Ishikawa (cell line): Measurements from ENCODE around the gene TSPAN4.

Experiments
- CEBPB ChIP-seq: IDR thresholded peaks from 2 replicates; pipeline ENCODE4 v1.6.1; 2012
- CREB1 ChIP-seq: IDR thresholded peaks from 2 replicates; pipeline ENCODE4 v1.6.1; 2012; ENCODE audit warnings: low read depth
- EGR1 ChIP-seq: IDR thresholded peaks from 2 replicates; pipeline ENCODE4 v1.6.1; 2012
- EP300 ChIP-seq: IDR thresholded peaks from 2 replicates; pipeline ENCODE4 v1.6.1; 2012; ENCODE audit warnings: borderline replicate concordance
- FOXM1 ChIP-seq: IDR thresholded peaks from 2 replicates; pipeline ENCODE4 v1.6.1; 2012; ENCODE audit warnings: low read depth, borderline replicate concordance
- MAX ChIP-seq: IDR thresholded peaks from 2 replicates; pipeline ENCODE4 v1.6.1; 2012
- NFIC ChIP-seq: IDR thresholded peaks from 2 replicates; pipeline ENCODE4 v1.6.1; 2012
- RAD21 ChIP-seq: IDR thresholded peaks from 2 replicates; pipeline ENCODE4 v1.6.1; 2012; ENCODE audit warnings: low read depth
- REST ChIP-seq: IDR thresholded peaks from 2 replicates; pipeline ENCODE4 v1.6.1; 2012; ENCODE audit warnings: low read depth, mild to moderate bottlenecking
- TAF1 ChIP-seq: IDR thresholded peaks from 2 replicates; pipeline ENCODE4 v1.6.1; 2012; ENCODE audit warnings: low read depth, mild to moderate bottlenecking
- TCF12 ChIP-seq: IDR thresholded peaks from 2 replicates; pipeline ENCODE4 v1.6.1; 2012; ENCODE audit warnings: low read depth
- TEAD4 ChIP-seq: IDR thresholded peaks from 2 replicates; pipeline ENCODE4 v1.6.1; 2012
- YY1 ChIP-seq: IDR thresholded peaks from 2 replicates; pipeline ENCODE4 v1.6.1; 2012; ENCODE audit warnings: low read depth
- ZBTB7A ChIP-seq: IDR thresholded peaks from 2 replicates; pipeline ENCODE4 v1.6.1; 2012; ENCODE audit warnings: low read depth
- TF ChIP-seq, protein P1 (sequence below): IDR thresholded peaks from 2 replicates; pipeline ENCODE4 v1.6.1; 2012

Gene TSPAN4

GRCh38 chr11:873706-874105, 31.1 kb downstream of the TSPAN4 start:
- TF ChIP-seq MAX (no peak), TAF1 (no peak), REST (no peak), FOXM1 (no peak), CEBPB (no peak), TCF12 (no peak), ZBTB7A (no peak), YY1 (no peak), EP300 (no peak), TEAD4 (no peak), CREB1 (no peak), RAD21 (no peak), NFIC (no peak), EGR1 (no peak)
- TF ChIP-seq, protein P1, sequence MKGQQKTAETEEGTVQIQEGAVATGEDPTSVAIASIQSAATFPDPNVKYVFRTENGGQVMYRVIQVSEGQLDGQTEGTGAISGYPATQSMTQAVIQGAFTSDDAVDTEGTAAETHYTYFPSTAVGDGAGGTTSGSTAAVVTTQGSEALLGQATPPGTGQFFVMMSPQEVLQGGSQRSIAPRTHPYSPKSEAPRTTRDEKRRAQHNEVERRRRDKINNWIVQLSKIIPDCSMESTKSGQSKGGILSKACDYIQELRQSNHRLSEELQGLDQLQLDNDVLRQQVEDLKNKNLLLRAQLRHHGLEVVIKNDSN = no peak

DNA sequence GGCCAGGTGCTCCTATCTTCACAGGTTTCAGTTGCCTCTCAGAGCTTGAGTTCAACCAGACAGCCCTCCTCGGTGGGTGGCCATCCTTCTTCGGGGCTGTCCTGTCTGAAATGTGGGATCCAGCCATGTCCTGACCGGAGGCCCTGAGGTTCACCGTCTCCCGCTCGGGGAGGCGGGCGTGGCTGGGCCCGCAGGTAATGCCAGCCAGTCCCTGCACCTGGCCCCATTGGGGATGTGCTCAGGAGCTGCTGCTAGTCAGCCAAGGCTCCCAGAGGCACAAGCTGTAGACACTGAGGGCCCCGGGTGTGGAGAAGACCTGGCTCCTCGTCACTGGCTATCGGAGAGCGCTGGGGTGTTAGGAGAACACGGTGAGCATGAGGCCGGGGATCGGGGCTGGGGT, 32.6 kb downstream of the TSPAN4 start:
- no peak for TF ChIP-seq CEBPB
- TF ChIP-seq, protein P1 = no peak
- no peak for TF ChIP-seq FOXM1
- TF ChIP-seq YY1 = no peak
- TF ChIP-seq EP300 = no peak
- no peak for TF ChIP-seq ZBTB7A
- TF ChIP-seq TCF12 = no peak
- no peak for TF ChIP-seq RAD21
- TF ChIP-seq TAF1 = no peak
- TF ChIP-seq TEAD4 = no peak

GRCh38 chr11:875769-876301, 33.2 kb downstream of the TSPAN4 start:
- TF ChIP-seq RAD21 = no peak
- TF ChIP-seq, protein P1 = no peak
- no peak for TF ChIP-seq ZBTB7A
- TF ChIP-seq NFIC = no peak

DNA sequence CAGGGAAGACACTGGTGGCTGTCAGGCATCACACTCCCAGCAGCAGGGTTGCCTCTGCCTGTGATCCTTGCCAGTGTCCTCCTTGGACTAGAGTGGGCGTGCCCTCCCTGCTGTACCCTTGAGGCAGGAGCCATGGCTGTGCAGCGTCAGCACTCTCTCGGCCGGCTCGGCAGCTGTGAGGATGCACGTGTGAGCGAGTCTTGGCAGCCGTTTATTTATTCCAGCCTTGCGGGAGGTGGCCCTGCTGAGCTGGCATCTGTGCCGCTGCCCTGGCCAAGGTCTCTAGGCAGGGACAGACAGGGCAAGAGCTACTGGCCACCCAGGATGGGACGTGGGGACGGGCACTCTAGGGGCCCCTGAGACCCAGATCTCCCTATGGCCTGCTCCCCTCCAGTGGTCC, 33.9 kb downstream of the TSPAN4 start:
- no peak for TF ChIP-seq NFIC
- no peak for TF ChIP-seq EGR1
- no peak for TF ChIP-seq MAX
- no peak for TF ChIP-seq YY1
- TF ChIP-seq REST = no peak
- TF ChIP-seq RAD21 = no peak

DNA sequence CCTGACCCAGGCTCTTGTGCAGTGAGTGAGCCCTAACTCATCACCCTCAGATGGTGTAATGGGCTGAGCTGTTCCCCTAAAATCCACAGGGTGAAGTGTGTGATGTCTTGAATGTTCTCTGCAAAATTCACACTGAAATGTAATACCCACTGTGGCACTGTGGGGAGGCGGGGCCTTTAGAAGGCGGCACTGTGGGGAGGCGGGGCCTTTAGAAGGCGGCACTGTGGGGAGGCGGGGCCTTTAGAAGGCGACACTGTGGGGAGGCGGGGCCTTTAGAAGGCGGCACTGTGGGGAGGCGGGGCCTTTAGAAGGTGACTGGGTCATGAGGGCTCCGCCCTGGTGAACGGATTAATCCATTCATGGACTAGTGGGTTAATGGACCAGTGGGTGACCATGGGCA, 34.9 kb downstream of the TSPAN4 start:
- no peak for TF ChIP-seq EP300
- TF ChIP-seq NFIC = no peak
- no peak for TF ChIP-seq EGR1
- TF ChIP-seq CREB1 = no peak
- no peak for TF ChIP-seq YY1
- TF ChIP-seq, protein P1 = 0 out of 2 replicates have a peak, but pooled peaks have one; percentile 6
- no peak for TF ChIP-seq CEBPB

GRCh38 chr11:880447-880846, 37.8 kb downstream of the TSPAN4 start:
- TF ChIP-seq TAF1 = no peak
- no peak for TF ChIP-seq TCF12
- no peak for TF ChIP-seq EGR1
